PC-3 (cell line): ENCODE data around the gene LRRC47.

Source experiments
- CTCF ChIP-seq: fragments of 300-600 bp; sonication (generic); conservative IDR thresholded peaks from 2 replicates; pipeline ENCODE4 v1.5.1; 2017; ENCODE audit warnings: antibody characterized with exemption, low read depth, mild to moderate bottlenecking, low read length
- EZH2phosphoT487 ChIP-seq: fragments of 300-600 bp; sonication (generic); IDR thresholded peaks from 2 replicates; pipeline ENCODE4 v1.6.1; 2018; ENCODE audit warnings: mild to moderate bottlenecking, antibody characterized with exemption, low read length, borderline replicate concordance

GRCh38 chr1:3745071-3745470 lies 51.2 kb downstream of the LRRC47 start:
- no peak for TF ChIP-seq CTCF
- TF ChIP-seq EZH2phosphoT487: no peak
